PFSK-1 (cell line): Measurements from ENCODE around the gene LHX4.

Experiments
- FOXP2 ChIP-seq: optimal IDR thresholded peaks from 2 replicates; pipeline ENCODE3; 2011; ENCODE audit warnings: borderline replicate concordance, control low read depth, inconsistent platforms; ENCODE audit not compliant: insufficient read depth; ENCODE audit errors: extremely low read length, extremely low read depth
- POLR2AphosphoS5 ChIP-seq: IDR thresholded peaks from 2 replicates; pipeline ENCODE4 v1.6.1; 2012; ENCODE audit warnings: low read depth, mild to moderate bottlenecking, control low read depth, low read length, moderate library complexity
- SIN3A ChIP-seq: IDR thresholded peaks from 2 replicates; pipeline ENCODE4 v1.6.1; 2012; ENCODE audit warnings: mild to moderate bottlenecking, low read length, moderate library complexity, borderline replicate concordance; ENCODE audit not compliant: insufficient read depth
- TAF1 ChIP-seq: IDR thresholded peaks from 2 replicates; pipeline ENCODE4 v1.6.1; 2012; ENCODE audit warnings: low read length, control low read depth, borderline replicate concordance; ENCODE audit not compliant: insufficient read depth
- TF ChIP-seq, protein P1 (sequence below), 2 experiments: IDR thresholded peaks; 2 replicates each; pipeline versions ENCODE4 v1.6.1 to v1.8.0; 2011 to 2012; ENCODE audit warnings: low read depth in 2 of 2, low read length in 2 of 2, control low read depth in 1 of 2, inconsistent platforms in 1 of 2, mild to moderate bottlenecking in 1 of 2, moderate library complexity in 1 of 2; ENCODE audit not compliant: insufficient read depth in 1 of 2

The LHX4 gene

DNA sequence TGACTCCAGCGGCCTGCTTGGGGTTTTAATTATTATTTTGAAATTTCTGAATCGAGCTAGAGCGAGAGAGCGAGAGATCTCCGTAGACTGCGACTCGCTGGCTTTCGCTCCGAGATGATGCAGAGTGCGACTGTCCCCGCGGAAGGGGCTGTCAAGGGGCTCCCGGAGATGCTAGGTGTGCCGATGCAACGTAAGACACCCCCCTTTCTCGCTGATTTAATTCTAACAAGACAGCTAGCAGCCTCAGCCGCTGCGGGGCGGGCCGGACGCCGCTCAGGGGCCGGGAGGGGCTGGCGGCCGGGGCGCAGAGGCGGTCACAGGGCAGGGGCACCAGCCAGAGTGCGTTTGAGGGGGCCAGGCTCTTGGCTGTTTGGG lies 339 bp downstream of the LHX4 start:
- TF ChIP-seq FOXP2: no peak
- TF ChIP-seq TAF1: no peak
- TF ChIP-seq, protein P1, sequence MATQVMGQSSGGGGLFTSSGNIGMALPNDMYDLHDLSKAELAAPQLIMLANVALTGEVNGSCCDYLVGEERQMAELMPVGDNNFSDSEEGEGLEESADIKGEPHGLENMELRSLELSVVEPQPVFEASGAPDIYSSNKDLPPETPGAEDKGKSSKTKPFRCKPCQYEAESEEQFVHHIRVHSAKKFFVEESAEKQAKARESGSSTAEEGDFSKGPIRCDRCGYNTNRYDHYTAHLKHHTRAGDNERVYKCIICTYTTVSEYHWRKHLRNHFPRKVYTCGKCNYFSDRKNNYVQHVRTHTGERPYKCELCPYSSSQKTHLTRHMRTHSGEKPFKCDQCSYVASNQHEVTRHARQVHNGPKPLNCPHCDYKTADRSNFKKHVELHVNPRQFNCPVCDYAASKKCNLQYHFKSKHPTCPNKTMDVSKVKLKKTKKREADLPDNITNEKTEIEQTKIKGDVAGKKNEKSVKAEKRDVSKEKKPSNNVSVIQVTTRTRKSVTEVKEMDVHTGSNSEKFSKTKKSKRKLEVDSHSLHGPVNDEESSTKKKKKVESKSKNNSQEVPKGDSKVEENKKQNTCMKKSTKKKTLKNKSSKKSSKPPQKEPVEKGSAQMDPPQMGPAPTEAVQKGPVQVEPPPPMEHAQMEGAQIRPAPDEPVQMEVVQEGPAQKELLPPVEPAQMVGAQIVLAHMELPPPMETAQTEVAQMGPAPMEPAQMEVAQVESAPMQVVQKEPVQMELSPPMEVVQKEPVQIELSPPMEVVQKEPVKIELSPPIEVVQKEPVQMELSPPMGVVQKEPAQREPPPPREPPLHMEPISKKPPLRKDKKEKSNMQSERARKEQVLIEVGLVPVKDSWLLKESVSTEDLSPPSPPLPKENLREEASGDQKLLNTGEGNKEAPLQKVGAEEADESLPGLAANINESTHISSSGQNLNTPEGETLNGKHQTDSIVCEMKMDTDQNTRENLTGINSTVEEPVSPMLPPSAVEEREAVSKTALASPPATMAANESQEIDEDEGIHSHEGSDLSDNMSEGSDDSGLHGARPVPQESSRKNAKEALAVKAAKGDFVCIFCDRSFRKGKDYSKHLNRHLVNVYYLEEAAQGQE (IDR thresholded peaks at IDR 0.05; ENCODE audit: insufficient read depth in 1 of 2, low read depth in 2 of 2, low read length in 2 of 2): no peak
- TF ChIP-seq POLR2AphosphoS5: no peak

DNA sequence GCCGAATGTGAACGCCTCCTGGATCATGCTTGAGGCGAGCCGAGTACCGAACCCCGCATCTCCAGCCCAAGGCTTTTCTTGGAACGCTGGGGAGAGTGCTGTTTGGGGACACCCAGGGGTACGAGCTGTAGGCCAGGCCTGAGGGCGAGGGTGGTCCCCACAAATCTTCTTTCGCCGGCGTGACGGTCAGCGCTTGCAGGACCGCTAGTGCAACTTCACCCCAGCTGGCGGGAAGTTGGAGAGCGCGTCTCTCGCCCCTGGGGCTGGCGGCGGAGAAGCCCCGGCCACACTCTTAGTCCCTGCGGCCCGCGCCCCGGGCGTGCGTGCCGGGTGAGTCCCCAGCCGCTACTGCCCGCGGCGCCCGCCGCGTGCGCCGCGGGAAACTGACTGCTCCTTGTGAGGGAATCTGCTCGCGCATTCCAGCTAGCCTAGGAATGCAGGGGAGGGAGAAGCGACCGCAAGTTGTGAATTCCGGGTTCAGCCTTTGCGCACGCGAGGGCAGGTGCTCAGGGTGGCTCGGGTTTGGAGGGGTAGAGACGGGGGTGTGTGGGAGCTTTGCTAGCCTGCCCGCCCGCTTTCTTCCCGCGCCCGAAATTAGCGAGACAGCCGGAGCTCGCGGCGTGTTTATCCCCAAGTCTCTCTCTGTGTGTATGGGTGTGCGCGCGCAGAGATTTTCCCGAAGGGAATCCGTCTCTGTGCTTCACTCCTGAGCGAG lies 884 bp downstream of the LHX4 start:
- TF ChIP-seq FOXP2: no peak
- no peak for TF ChIP-seq TAF1
- TF ChIP-seq, protein P1 (IDR thresholded peaks at IDR 0.05; ENCODE audit: insufficient read depth in 1 of 2, low read depth in 2 of 2, low read length in 2 of 2): no peak
- TF ChIP-seq SIN3A: no peak
- no peak for TF ChIP-seq POLR2AphosphoS5

DNA sequence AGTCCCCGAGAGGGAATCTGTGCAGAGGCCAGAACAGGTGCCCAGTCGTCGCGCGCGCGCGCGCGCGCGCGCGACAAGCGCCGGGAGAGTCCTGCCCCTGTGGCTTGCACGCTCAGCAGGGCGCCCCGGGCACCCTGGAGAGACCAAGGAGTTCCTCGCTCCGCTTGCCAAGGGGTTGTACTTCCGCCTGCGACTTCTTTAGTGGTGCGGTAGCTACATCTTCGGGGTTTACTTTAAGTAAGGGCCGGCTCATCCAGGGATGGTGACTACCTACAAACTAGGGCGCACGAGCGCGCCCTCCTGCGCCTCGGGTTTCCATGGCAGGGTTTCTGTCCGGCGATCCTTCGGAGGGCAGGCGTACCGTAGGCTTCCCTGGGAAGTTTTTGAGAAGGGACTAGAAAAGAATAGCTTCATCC lies 1.4 kb downstream of the LHX4 start:
- TF ChIP-seq POLR2AphosphoS5: no peak
- TF ChIP-seq, protein P1 (IDR thresholded peaks at IDR 0.05; ENCODE audit: insufficient read depth in 1 of 2, low read depth in 2 of 2, low read length in 2 of 2): no peak
- TF ChIP-seq SIN3A: no peak
- TF ChIP-seq TAF1: no peak
- TF ChIP-seq FOXP2: no peak

DNA sequence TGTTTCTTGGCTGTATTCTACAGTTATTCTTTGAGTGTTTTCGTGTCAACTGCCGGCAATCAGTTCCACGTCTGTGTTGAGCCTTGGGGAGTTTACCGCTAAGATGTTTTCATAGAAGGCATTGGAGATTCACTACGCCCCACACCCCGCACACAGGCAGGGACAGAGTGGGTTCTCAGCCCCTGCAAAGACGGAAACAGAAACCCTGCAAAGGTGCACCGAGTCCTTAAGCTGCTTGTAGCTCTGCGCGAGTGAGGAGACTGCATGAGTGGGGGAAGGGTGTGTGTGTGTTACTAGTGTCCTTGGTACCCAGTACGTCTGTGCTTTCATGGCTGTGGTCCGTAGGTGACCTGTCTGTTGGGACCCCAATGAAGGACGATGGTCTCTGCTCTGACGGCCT lies 1.9 kb downstream of the LHX4 start:
- TF ChIP-seq SIN3A (no peak), POLR2AphosphoS5 (no peak), FOXP2 (no peak), TAF1 (no peak)
- TF ChIP-seq, protein P1 (IDR thresholded peaks at IDR 0.05; ENCODE audit: insufficient read depth in 1 of 2, low read depth in 2 of 2, low read length in 2 of 2): no peak
